ENCODE data around the gene STAG1.

STAG1 gene

DNA sequence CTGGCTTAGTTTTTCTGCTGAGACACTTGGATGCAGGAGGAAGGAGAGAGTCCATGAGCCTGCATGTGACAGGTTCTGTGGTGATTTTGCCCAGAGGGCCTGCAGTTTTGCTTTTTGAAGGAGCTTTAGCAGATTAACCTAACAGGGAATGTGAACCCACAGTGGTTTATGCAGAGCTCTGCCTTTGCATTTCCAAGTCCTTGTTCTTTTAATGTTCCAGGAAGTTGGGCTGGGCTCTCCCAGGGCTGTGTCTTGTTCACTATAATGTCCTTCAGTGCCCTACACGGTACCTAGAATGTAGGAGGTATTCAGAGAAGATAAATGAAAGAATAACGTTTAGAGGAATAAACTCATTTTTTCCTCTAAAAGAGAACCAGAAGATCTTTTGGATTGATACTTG is 451.7 kb downstream of the STAG1 start:
- no peak for DNase-seq

DNA sequence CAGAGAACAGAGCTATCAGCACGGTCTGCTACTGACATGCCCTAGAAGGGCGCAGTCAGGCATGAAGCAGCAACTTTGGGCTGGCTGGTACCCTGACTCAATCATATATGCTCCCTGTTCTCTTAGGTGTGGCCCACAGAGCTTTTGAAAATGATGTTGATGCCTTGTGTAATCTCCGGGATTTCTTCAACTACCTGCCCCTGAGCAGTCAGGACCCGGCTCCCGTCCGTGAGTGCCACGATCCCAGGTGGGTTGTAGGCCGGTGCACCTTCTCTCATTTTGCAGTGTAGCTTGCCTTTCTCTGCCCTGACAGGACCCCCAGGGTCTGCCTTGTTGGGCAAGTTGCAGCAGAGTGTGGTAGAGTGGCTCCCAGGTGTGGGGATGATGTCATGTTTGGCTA is 454.4 kb downstream of the STAG1 start:
- DNase-seq = no peak

DNA sequence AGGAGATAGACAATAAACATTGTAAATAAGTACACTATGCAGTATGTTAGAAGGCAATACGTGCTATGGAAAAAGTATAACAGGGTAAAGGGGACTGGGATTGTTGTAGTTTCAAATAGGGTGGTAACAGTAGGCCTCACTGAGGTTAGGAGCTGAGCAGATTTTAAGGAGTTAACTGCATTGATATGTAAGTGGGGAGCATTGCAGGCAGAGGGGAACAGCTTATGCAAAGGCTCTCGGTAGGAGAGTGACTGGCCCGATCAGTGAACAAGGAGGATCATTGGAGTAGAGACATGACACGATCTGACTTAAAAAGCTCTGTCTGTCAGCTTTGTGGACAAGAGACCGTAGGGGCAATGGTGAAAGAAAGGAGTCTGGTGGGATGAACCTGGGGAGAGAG is 455.2 kb downstream of the STAG1 start:
- no peak for DNase-seq

DNA sequence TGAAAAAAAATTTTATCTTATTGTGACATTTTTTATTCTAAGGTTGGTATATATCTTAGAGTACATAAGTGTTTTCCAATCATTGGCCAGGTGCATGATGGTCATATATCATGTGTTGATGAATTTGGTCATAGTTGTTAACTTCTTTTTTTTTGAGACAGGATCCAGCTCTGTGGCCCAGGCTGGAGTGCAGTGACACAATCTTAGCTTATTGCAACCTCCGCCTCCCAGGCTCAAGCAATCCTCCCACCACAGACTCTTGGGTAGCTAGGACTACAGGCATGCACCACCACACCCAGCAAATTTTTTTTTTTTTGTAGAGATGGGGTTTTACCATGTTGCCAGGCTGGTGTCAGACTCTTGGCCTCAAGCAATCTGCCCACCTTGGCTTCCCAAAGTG is 458.0 kb downstream of the STAG1 start:
- DNase-seq = no peak

DNA sequence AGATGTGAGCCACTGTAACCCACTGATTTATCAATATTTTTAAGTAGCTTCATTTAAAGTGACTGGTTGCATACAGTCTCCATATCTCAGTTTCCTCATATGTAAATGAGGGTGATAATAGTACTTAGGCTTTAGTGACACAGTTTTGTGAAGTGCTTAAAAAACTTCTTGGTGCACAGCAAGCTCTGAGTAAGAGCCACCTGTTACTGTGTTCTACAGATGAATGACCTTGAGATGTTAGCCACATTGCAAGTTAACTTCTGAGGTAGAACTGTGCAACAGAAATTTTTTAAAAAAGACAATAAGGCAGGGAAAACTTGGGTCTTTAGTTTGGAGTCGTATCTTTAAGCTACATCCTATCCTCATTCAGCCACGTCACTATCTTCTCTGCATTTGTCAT is 458.9 kb downstream of the STAG1 start:
- DNase-seq = no peak

DNA sequence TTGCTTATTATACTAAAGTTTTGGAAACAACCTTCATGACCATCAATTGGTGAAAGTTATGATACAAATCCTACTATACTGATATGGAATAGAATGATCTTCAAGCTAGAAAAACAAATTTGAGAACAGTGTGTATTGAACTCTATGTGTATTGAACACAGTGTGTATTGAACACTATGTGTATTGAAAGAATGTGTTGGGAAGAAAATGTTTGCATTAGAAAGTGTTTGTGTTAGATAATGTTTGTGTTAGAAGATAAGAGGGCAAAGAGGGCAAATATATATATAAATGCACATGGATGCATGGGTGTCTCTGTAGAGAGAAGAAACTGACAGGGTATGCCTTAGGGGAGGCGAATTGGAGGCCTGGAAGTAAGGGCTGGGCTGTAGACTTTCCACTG is 459.7 kb downstream of the STAG1 start:
- no peak for DNase-seq

DNA sequence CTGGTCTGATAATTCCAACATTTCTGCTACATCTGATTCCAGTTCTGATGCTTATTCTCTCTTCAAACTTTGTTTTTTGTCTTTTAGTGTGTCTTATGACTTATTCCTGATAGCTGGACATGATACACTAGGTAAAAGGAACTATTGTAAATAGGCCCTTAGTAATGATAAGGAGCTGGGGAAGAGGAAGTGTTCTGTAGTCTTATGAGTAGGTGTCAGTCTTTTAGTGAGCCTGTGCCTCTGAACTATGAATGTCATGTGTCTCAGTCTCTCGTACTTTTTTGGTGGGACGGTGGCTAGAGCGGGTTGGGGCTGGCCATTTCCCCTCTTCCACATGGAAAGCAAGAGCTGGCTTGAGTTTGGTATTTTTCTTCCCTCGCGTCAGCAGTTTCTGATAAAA is 460.9 kb downstream of the STAG1 start:
- DNase-seq = no peak
